IMR-90 (cell line): ENCODE results near the gene USP17L13. TPM values are rescaled to one million over a fixed set of nuclear protein-coding genes. Genes with fewer than 3 reads are reported as not detected.
"Not testable (repeated sequence)": the region's sequence is repeated elsewhere in the genome, so short reads cannot be mapped to it uniquely, and the experiment has no call there.

Source experiments
- ATAC-seq: fragments of 200-7000 bp; cut with Tn5 transposase; 2 replicates; pipeline ENCODE4 v1.9.1; 2020; ENCODE audit warnings: low read depth, mild to moderate bottlenecking, moderate library complexity
- BruUV-seq: library from RNA; stranded (reverse); fragments of 400-500 nt; replicated peaks from 2 replicates; lab custom pipeline; 2021; lab: Mats Ljungman, UMichigan
- CTCF ChIA-PET: fragments of 300-600 bp; formaldehyde crosslinking; extraction: SDS; loops from one replicate; lab custom pipeline; 2021; ENCODE audit warnings: antibody characterized with exemption; lab: Yijun Ruan, JAX
- POLR2A ChIA-PET: fragments of 300-600 bp; sonication (Branson Sonifier 250); formaldehyde crosslinking; loops from one replicate; lab custom pipeline; 2022; ENCODE audit warnings: antibody characterized with exemption; ENCODE audit not compliant: unreplicated experiment; lab: Charles Lee
- DNase-seq: peaks from one replicate; pipeline ENCODE4 v3.0.0; 2013
- H2AFZ ChIP-seq: replicated peaks from 2 replicates; pipeline ENCODE3; 2013; ENCODE audit warnings: low read length, mild to moderate bottlenecking; ENCODE audit not compliant: poor library complexity
- H2AK5ac ChIP-seq: 2 replicates; pipeline ENCODE4 v1.6.1; 2013; ENCODE audit warnings: low read depth, low read length, inconsistent platforms
- H2AK9ac ChIP-seq: replicated peaks from 2 replicates; pipeline ENCODE3; 2013; ENCODE audit warnings: mild to moderate bottlenecking, low read depth, low read length, moderate library complexity; ENCODE audit not compliant: poor library complexity
- H2BK120ac ChIP-seq: 2 replicates; pipeline ENCODE4 v1.6.1; 2013; ENCODE audit warnings: low read depth, low read length, inconsistent platforms
- H2BK15ac ChIP-seq: 3 replicates; pipeline ENCODE4 v1.6.1; 2013; ENCODE audit warnings: low read depth, low read length, inconsistent platforms
- H2BK20ac ChIP-seq: 2 replicates; pipeline ENCODE4 v1.6.1; 2013; ENCODE audit warnings: low read depth, mild to moderate bottlenecking, inconsistent platforms, low read length, moderate library complexity
- H2BK5ac ChIP-seq: 2 replicates; pipeline ENCODE4 v1.6.1; 2013; ENCODE audit warnings: mild to moderate bottlenecking, low read depth, low read length, inconsistent platforms; ENCODE audit not compliant: poor library complexity, severe bottlenecking
- H3K14ac ChIP-seq: replicated peaks from 2 replicates; pipeline ENCODE4 v1.6.1; 2013; ENCODE audit warnings: low read depth, low read length, inconsistent platforms
- H3K18ac ChIP-seq: 2 replicates; pipeline ENCODE4 v1.6.1; 2013; ENCODE audit warnings: low read depth, low read length, control low read depth
- H3K23ac ChIP-seq: 2 replicates; pipeline ENCODE4 v1.6.1; 2013; ENCODE audit warnings: low read depth, low read length, inconsistent platforms
- H3K27ac ChIP-seq: 2 replicates; pipeline ENCODE4 v1.5.1; 2013; ENCODE audit warnings: mild to moderate bottlenecking, control low read depth, low read length; ENCODE audit not compliant: insufficient read depth
- H3K27me3 ChIP-seq: 2 replicates; pipeline ENCODE4 v1.6.1; 2013; ENCODE audit warnings: low read length; ENCODE audit not compliant: control insufficient read depth, insufficient read depth
- H3K36me3 ChIP-seq: 2 replicates; pipeline ENCODE4 v1.6.1; 2013; ENCODE audit warnings: low read length, mixed read lengths; ENCODE audit not compliant: control insufficient read depth, insufficient read depth
- H3K4ac ChIP-seq: 2 replicates; pipeline ENCODE4 v1.6.1; 2013; ENCODE audit warnings: low read depth, low read length, inconsistent platforms
- H3K4me1 ChIP-seq: 2 replicates; pipeline ENCODE4 v1.6.1; 2013; ENCODE audit warnings: low read length, mixed read lengths; ENCODE audit not compliant: control insufficient read depth, insufficient read depth
- H3K4me2 ChIP-seq: 2 replicates; pipeline ENCODE4 v1.6.1; 2013; ENCODE audit warnings: low read depth, mild to moderate bottlenecking, control low read depth, low read length, moderate library complexity
- H3K4me3 ChIP-seq: 2 replicates; pipeline ENCODE4 v1.5.1; 2013; ENCODE audit warnings: low read depth, mild to moderate bottlenecking, control low read depth, low read length, moderate library complexity; ENCODE audit not compliant: insufficient read depth
- H3K56ac ChIP-seq: 2 replicates; pipeline ENCODE4 v1.6.1; 2013; ENCODE audit warnings: low read length, inconsistent platforms; ENCODE audit not compliant: insufficient read depth; ENCODE audit errors: extremely low read depth
- H3K79me1 ChIP-seq, 2 experiments: 2 replicates each; pipeline ENCODE4 v1.6.1; 2013; ENCODE audit warnings: low read length in 2 of 2, inconsistent platforms in 1 of 2, low read depth in 1 of 2
- H3K9ac ChIP-seq: 2 replicates; pipeline ENCODE4 v1.6.1; 2013; ENCODE audit warnings: low read depth, low read length, control low read depth
- H3K9me1 ChIP-seq: 2 replicates; pipeline ENCODE4 v1.6.1; 2013; ENCODE audit warnings: low read length, inconsistent platforms; ENCODE audit not compliant: insufficient read depth
- H3K9me3 ChIP-seq: 2 replicates; pipeline ENCODE4 v1.6.1; 2013; ENCODE audit warnings: low read length; ENCODE audit not compliant: control insufficient read depth, insufficient read depth
- H4K20me1 ChIP-seq: 2 replicates; pipeline ENCODE4 v1.6.1; 2013; ENCODE audit warnings: low read length, inconsistent platforms; ENCODE audit not compliant: insufficient read depth
- H4K5ac ChIP-seq: 2 replicates; pipeline ENCODE4 v1.6.1; 2013; ENCODE audit warnings: mild to moderate bottlenecking, low read depth, low read length, control low read depth
- H4K8ac ChIP-seq, 2 experiments: 2 replicates each; pipeline ENCODE4 v1.6.1; 2013; ENCODE audit warnings: low read depth in 2 of 2, low read length in 2 of 2, control low read depth in 1 of 2, inconsistent platforms in 1 of 2
- H4K91ac ChIP-seq: 2 replicates; pipeline ENCODE4 v1.6.1; 2013; ENCODE audit warnings: low read depth, low read length, inconsistent platforms; ENCODE audit not compliant: insufficient read depth
- WGBS, 2 experiments: methylation state at CpG; one replicate each; pipeline versions ENCODE4 v1.1.5 to v1.1.7; 2013; ENCODE audit warnings: missing lambda C conversion rate in 2 of 2; ENCODE audit not compliant: insufficient read length in 1 of 2; ENCODE audit errors: extremely low coverage in 2 of 2; 5-methylcytosine and 5-hydroxymethylcytosine counted together
- dilution Hi-C: fragments of 300-500 bp; cut with HindIII; formaldehyde crosslinking; loops from one replicate; pipeline ENCODE4 v1.14.3; 2018; ENCODE audit warnings: low sequenced_read_pairs; ENCODE audit not compliant: unreplicated experiment
- in situ Hi-C: fragments of 300-500 bp; cut with MboI; formaldehyde crosslinking; loops from 3 replicates; pipeline ENCODE4 v1.14.3; 2019; ENCODE audit warnings: low sequenced_read_pairs, inconsistent platforms, mixed read lengths
- intact Hi-C: fragments of 100-400 bp; cut with micrococcal nuclease; formaldehyde crosslinking; loops from 2 replicates; pipeline ENCODE4 v1.10.0; 2022
- polyA plus RNA-seq, 3 experiments: library from polyadenylated mRNA; depleted of rRNA; stranded (reverse); fragments of >200 nt; gene quantifications; 2 replicates each; pipeline ENCODE4 v1.2.3, GENCODE V29; 2012; ENCODE audit warnings: low replicate concordance in 1 of 3
- total RNA-seq: library from RNA; depleted of rRNA; stranded (reverse); fragments of >200 nt; gene quantifications from 2 replicates; pipeline ENCODE4 v1.2.3, GENCODE V29; 2012; rRNA removed

USP17L13 gene
- total and polyA plus RNA-seq, 2 of the 4 experiments (the other 2 are of a cell fraction), result not detected

GRCh38 chr4:9271719-9272118 lies 47.0 kb downstream of the USP17L13 start:
- H3K23ac ChIP-seq, H3K79me1 ChIP-seq, ATAC-seq, H4K91ac ChIP-seq, H2AFZ ChIP-seq, H3K4me2 ChIP-seq, H3K27ac ChIP-seq, H4K20me1 ChIP-seq, dilution Hi-C loops, H2BK15ac ChIP-seq, in situ Hi-C loops, H3K18ac ChIP-seq, POLR2A ChIA-PET, DNase-seq, H4K8ac ChIP-seq, H3K4ac ChIP-seq, H3K4me1 ChIP-seq, H3K4me3 ChIP-seq, intact Hi-C loops, H2BK120ac ChIP-seq, H3K56ac ChIP-seq, H2BK20ac ChIP-seq, H3K9me1 ChIP-seq, H4K5ac ChIP-seq, H3K14ac ChIP-seq, H3K9ac ChIP-seq, H3K9me3 ChIP-seq, H2BK5ac ChIP-seq, H3K27me3 ChIP-seq, H2AK5ac ChIP-seq, BruUV-seq, H3K36me3 ChIP-seq, H2AK9ac ChIP-seq, CTCF ChIA-PET: not testable (repeated sequence)
- WGBS, 2 experiments, result 0% methylated on average over 1 of the region's 10 CpGs; no CpG with 5 or more reads in 1 of the 2 experiments

Other genes starting within 250 kb of the USP17L13 start
- not detected in 2 replicates for gene FAM90A26, start 54.5 kb upstream of the USP17L13 start, total RNA-seq
- gene FAM90A26, start 54.5 kb upstream of the USP17L13 start, polyA plus RNA-seq (2012; rRNA removed), result not detected in 2 replicates
- gene USP17L10, start 14.2 kb upstream of the USP17L13 start, total RNA-seq, result not detected in 2 replicates
- not detected in 2 replicates for gene USP17L10, start 14.2 kb upstream of the USP17L13 start, polyA plus RNA-seq (2012; rRNA removed)
- not detected in 2 replicates for gene USP17L11, start 9.5 kb upstream of the USP17L13 start, total RNA-seq
- not detected in 2 replicates for gene USP17L11, start 9.5 kb upstream of the USP17L13 start, polyA plus RNA-seq (2012; rRNA removed)
- not detected in 2 replicates for gene USP17L12, start 4.7 kb upstream of the USP17L13 start, total RNA-seq
- gene USP17L12, start 4.7 kb upstream of the USP17L13 start, polyA plus RNA-seq (2012; rRNA removed), result not detected in 2 replicates
- not detected in 2 replicates for gene USP17L15, start 9.5 kb downstream of the USP17L13 start, total RNA-seq
- not detected in 2 replicates for gene USP17L15, start 9.5 kb downstream of the USP17L13 start, polyA plus RNA-seq (2012; rRNA removed)
- not detected in 2 replicates for gene USP17L17, start 19.0 kb downstream of the USP17L13 start, total RNA-seq
- gene USP17L17, start 19.0 kb downstream of the USP17L13 start, polyA plus RNA-seq (2012; rRNA removed), result not detected in 2 replicates
- not detected in 2 replicates for gene USP17L18, start 23.7 kb downstream of the USP17L13 start, total RNA-seq
- not detected in 2 replicates for gene USP17L18, start 23.7 kb downstream of the USP17L13 start, polyA plus RNA-seq (2012; rRNA removed)
- not detected in 2 replicates for gene USP17L19, start 28.5 kb downstream of the USP17L13 start, total RNA-seq
- not detected in 2 replicates for gene USP17L19, start 28.5 kb downstream of the USP17L13 start, polyA plus RNA-seq (2012; rRNA removed)
- not detected in 2 replicates for gene USP17L20, start 33.2 kb downstream of the USP17L13 start, total RNA-seq
- not detected in 2 replicates for gene USP17L20, start 33.2 kb downstream of the USP17L13 start, polyA plus RNA-seq (2012; rRNA removed)
- gene USP17L21, start 38.0 kb downstream of the USP17L13 start, total RNA-seq, result not detected in 2 replicates
- not detected in 2 replicates for gene USP17L21, start 38.0 kb downstream of the USP17L13 start, polyA plus RNA-seq (2012; rRNA removed)
- not detected in 2 replicates for gene USP17L22, start 42.7 kb downstream of the USP17L13 start, total RNA-seq
- not detected in 2 replicates for gene USP17L22, start 42.7 kb downstream of the USP17L13 start, polyA plus RNA-seq (2012; rRNA removed)
- not detected in 2 replicates for gene USP17L24, start 100.3 kb downstream of the USP17L13 start, total RNA-seq
- not detected in 2 replicates for gene USP17L24, start 100.3 kb downstream of the USP17L13 start, polyA plus RNA-seq (2012; rRNA removed)
- not detected in 2 replicates for gene USP17L25, start 105.0 kb downstream of the USP17L13 start, total RNA-seq
- not detected in 2 replicates for gene USP17L25, start 105.0 kb downstream of the USP17L13 start, polyA plus RNA-seq (2012; rRNA removed)
- gene USP17L26, start 109.8 kb downstream of the USP17L13 start, total RNA-seq, result not detected in 2 replicates
- not detected in 2 replicates for gene USP17L26, start 109.8 kb downstream of the USP17L13 start, polyA plus RNA-seq (2012; rRNA removed)
- not detected in 2 replicates for gene USP17L5, start 114.5 kb downstream of the USP17L13 start, total RNA-seq
- gene USP17L5, start 114.5 kb downstream of the USP17L13 start, polyA plus RNA-seq (2012; rRNA removed), result not detected in 2 replicates
- gene USP17L27, start 119.3 kb downstream of the USP17L13 start, total RNA-seq, result not detected in 2 replicates
- not detected in 2 replicates for gene USP17L27, start 119.3 kb downstream of the USP17L13 start, polyA plus RNA-seq (2012; rRNA removed)
- not detected in 2 replicates for gene USP17L28, start 124.0 kb downstream of the USP17L13 start, total RNA-seq
- gene USP17L28, start 124.0 kb downstream of the USP17L13 start, polyA plus RNA-seq (2012; rRNA removed), result not detected in 2 replicates
- not detected in 2 replicates for gene USP17L29, start 128.7 kb downstream of the USP17L13 start, total RNA-seq
- not detected in 2 replicates for gene USP17L29, start 128.7 kb downstream of the USP17L13 start, polyA plus RNA-seq (2012; rRNA removed)
- not detected in 2 replicates for gene USP17L30, start 138.2 kb downstream of the USP17L13 start, total RNA-seq
- gene USP17L30, start 138.2 kb downstream of the USP17L13 start, polyA plus RNA-seq (2012; rRNA removed), result not detected in 2 replicates
- gene DEFB131A, start 219.5 kb downstream of the USP17L13 start, total RNA-seq, result not detected in 2 replicates
- gene DEFB131A, start 219.5 kb downstream of the USP17L13 start, polyA plus RNA-seq (2012; rRNA removed), result not detected in 2 replicates